HepG2 (cell line): ENCODE results near the gene PARD3. TPM values are rescaled to one million over a fixed set of nuclear protein-coding genes. Genes with fewer than 3 reads are reported as not detected.

Experiments used
- ATF3 ChIP-seq: sonication (generic); formaldehyde crosslinking; IDR thresholded peaks from 2 replicates; pipeline ENCODE4 v1.4.0; 2020; ENCODE audit warnings: missing genetic modification reagents
- CBFB ChIP-seq: sonication (generic); formaldehyde crosslinking; IDR thresholded peaks from 2 replicates; pipeline ENCODE4 v1.4.0; 2020; ENCODE audit warnings: missing genetic modification reagents
- JUND ChIP-seq: sonication (generic); formaldehyde crosslinking; IDR thresholded peaks from 2 replicates; pipeline ENCODE4 v1.8.0; 2022; ENCODE audit warnings: mild to moderate bottlenecking, missing genetic modification reagents
- NR2F1 ChIP-seq, 2 experiments: fragments of 450-650 bp in 1 of 2; formaldehyde crosslinking in 1 of 2; IDR thresholded peaks; 2 replicates each; pipeline versions ENCODE4 v1.5.0 to v1.6.1; 2016 to 2020; ENCODE audit warnings: mild to moderate bottlenecking in 1 of 2, missing compliant biosample characterization in 1 of 2, missing genetic modification reagents in 1 of 2, moderate library complexity in 1 of 2
- REST ChIP-seq, 2 experiments: IDR thresholded peaks; 2 replicates each; pipeline ENCODE4 v1.6.1; 2011 to 2012; ENCODE audit warnings: low read length in 2 of 2, borderline replicate concordance in 1 of 2, low read depth in 1 of 2, mild to moderate bottlenecking in 1 of 2, moderate library complexity in 1 of 2
- UBTF ChIP-seq: sonication (generic); formaldehyde crosslinking; IDR thresholded peaks from 2 replicates; pipeline ENCODE4 v1.4.0; 2020; ENCODE audit warnings: mild to moderate bottlenecking, missing genetic modification reagents
- ZNF414 ChIP-seq: sonication (generic); formaldehyde crosslinking; IDR thresholded peaks from 2 replicates; pipeline ENCODE4 v1.5.0; 2020; ENCODE audit warnings: missing genetic modification reagents
- ZNF431 ChIP-seq: sonication (generic); formaldehyde crosslinking; IDR thresholded peaks from 2 replicates; pipeline ENCODE4 v1.9.0; 2022; ENCODE audit warnings: missing genetic modification reagents, low read depth, mild to moderate bottlenecking, borderline replicate concordance
- ZNF772 ChIP-seq: sonication (generic); formaldehyde crosslinking; IDR thresholded peaks from 2 replicates; pipeline ENCODE4 v1.5.0; 2020; ENCODE audit warnings: mild to moderate bottlenecking, missing genetic modification reagents
- polyA plus RNA-seq, 8 experiments: library from polyadenylated mRNA; depleted of rRNA in 3 of 8; stranded (reverse) in 7 of 8; unstranded in 1 of 8; fragments of >200 nt; fragmentation: Illumina TruSeq in 4 of 8; extraction: Trizol in 4 of 8; gene quantifications; 2 replicates each; pipeline versions ENCODE4 v1.2.1 to v1.2.3, GENCODE V29; 2011 to 2016; ENCODE audit warnings: low read depth in 4 of 8, missing spikeins in 1 of 8, mixed read lengths in 1 of 8; ENCODE audit not compliant: insufficient read depth in 1 of 8
- total RNA-seq, 5 experiments: library from RNA; depleted of rRNA; stranded (reverse); fragments of >200 nt; fragmentation: Illumina TruSeq; extraction: Trizol; gene quantifications; 2 replicates each; pipeline ENCODE4 v1.2.3, GENCODE V29; 2016; ENCODE audit warnings: low read depth in 1 of 5

PARD3 gene
- total and polyA plus RNA-seq, 2 of the 13 experiments (the other 11 are each of a cell fraction or from before 2014, with no cell fraction given): 40.9 to 60.0 TPM

- TF ChIP-seq ZNF431 (no peak), CBFB (CRISPR knock-in tag) (no peak), NR2F1 (CRISPR knock-in tag; IDR thresholded peaks at IDR 0.05) (no peak), ZNF414 (CRISPR knock-in tag) (no peak), ATF3 (CRISPR knock-in tag) (no peak), REST (IDR thresholded peaks at IDR 0.05; ENCODE audit: borderline replicate concordance in 1 of 2, low read depth in 1 of 2, low read length in 2 of 2) (no peak), JUND (CRISPR knock-in tag) (no peak), UBTF (no peak), ZNF772 (CRISPR knock-in tag) (no peak)
These were observed 683.9 kb downstream of the PARD3 start (continued) for GRCh38 chr10:34131152-34131551.
